RWPE1 (cell line): ENCODE results near the gene NAE1.

Source experiments
- CTCF ChIA-PET: fragments of 350-600 bp; sonication (Branson Sonifier 250); formaldehyde crosslinking; extraction: SDS; loops from one replicate; lab custom pipeline; 2021; lab: Yijun Ruan, JAX
- POLR2A ChIA-PET: fragments of 400-600 bp; formaldehyde crosslinking; extraction: SDS; loops from one replicate; lab custom pipeline; 2020; ENCODE audit warnings: antibody characterized with exemption; ENCODE audit not compliant: low non-redundant PET; lab: Yijun Ruan, JAX
- DNase-seq: peaks from one replicate; pipeline ENCODE4 v3.0.0; 2012; ENCODE audit warnings: low spot score
- H3K27ac ChIP-seq: fragments of 450-650 bp; 2 replicates; pipeline ENCODE4 v1.5.1; 2017
- TF ChIP-seq, protein P1 (sequence below): fragments of 450-650 bp; conservative IDR thresholded peaks from 2 replicates; pipeline ENCODE4 v1.5.1; 2017; ENCODE audit warnings: low read depth, mild to moderate bottlenecking

The NAE1 gene

GRCh38 chr16:66786551-66786950 is 44.2 kb downstream of the NAE1 start:
- ChIA-PET CTCF (no interaction called here), POLR2A (no interaction called here)
- TF ChIP-seq, protein P1, sequence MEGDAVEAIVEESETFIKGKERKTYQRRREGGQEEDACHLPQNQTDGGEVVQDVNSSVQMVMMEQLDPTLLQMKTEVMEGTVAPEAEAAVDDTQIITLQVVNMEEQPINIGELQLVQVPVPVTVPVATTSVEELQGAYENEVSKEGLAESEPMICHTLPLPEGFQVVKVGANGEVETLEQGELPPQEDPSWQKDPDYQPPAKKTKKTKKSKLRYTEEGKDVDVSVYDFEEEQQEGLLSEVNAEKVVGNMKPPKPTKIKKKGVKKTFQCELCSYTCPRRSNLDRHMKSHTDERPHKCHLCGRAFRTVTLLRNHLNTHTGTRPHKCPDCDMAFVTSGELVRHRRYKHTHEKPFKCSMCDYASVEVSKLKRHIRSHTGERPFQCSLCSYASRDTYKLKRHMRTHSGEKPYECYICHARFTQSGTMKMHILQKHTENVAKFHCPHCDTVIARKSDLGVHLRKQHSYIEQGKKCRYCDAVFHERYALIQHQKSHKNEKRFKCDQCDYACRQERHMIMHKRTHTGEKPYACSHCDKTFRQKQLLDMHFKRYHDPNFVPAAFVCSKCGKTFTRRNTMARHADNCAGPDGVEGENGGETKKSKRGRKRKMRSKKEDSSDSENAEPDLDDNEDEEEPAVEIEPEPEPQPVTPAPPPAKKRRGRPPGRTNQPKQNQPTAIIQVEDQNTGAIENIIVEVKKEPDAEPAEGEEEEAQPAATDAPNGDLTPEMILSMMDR = no peak
- no peak overlapping the region for H3K27ac ChIP-seq
- no peak for DNase-seq

- H3K27ac ChIP-seq = no peak overlapping the region
- TF ChIP-seq, protein P1 = no peak
- POLR2A ChIA-PET = no interaction called here
- CTCF ChIA-PET = interaction anchor here (0.6 to 0.7 kb wide), 2 partner anchors 383 to 402 kb away, joined by 3 to 4 read pairs; partner anchors contain the start of genes FBXL8 and TRADD
- DNase-seq = no peak
Measured at GRCh38 chr16:66776457-66776856, 54.3 kb downstream of the NAE1 start.

GRCh38 chr16:66774981-66775380 is 55.8 kb downstream of the NAE1 start:
- POLR2A ChIA-PET = no interaction called here

GRCh38 chr16:66758086-66758485 is 72.7 kb downstream of the NAE1 start:
- TF ChIP-seq, protein P1 = no peak
- no peak for DNase-seq
- ChIA-PET POLR2A (no interaction called here), CTCF (no interaction called here)
- H3K27ac ChIP-seq = no peak overlapping the region

More at GRCh38 chr16:66774981-66775380, 55.8 kb downstream of the NAE1 start:
- DNase-seq = no peak
- TF ChIP-seq, protein P1 = no peak
- CTCF ChIA-PET = interaction anchor here (0.6 to 0.7 kb wide), 2 partner anchors 23 to 95 kb away, joined by 4 to 6 read pairs; no protein-coding TSS in a partner anchor
- H3K27ac ChIP-seq = no peak overlapping the region

- POLR2A ChIA-PET = no interaction called here
- no peak overlapping the region for H3K27ac ChIP-seq
- no peak for DNase-seq
- TF ChIP-seq, protein P1 = no peak
- CTCF ChIA-PET = no interaction called here
Measured at GRCh38 chr16:66754819-66755218, 76.0 kb downstream of the NAE1 start.

- TF ChIP-seq, protein P1 = no peak
- ChIA-PET CTCF (no interaction called here), POLR2A (no interaction called here)
- H3K27ac ChIP-seq = no peak overlapping the region
- DNase-seq = no peak
Measured at GRCh38 chr16:66754211-66754610, 76.6 kb downstream of the NAE1 start.
